K562 (cell line): ENCODE measurements around the gene GTPBP8. TPM values are rescaled to one million over a fixed set of nuclear protein-coding genes. Genes with fewer than 3 reads are reported as not detected.

Source experiments
- ATAC-seq: fragments of 200-7000 bp; cut with Tn5 transposase; 3 replicates; pipeline ENCODE4 v1.9.1; 2020; ENCODE audit warnings: moderate library complexity
- BruUV-seq: library from RNA; stranded (reverse); fragments of 400-500 nt; replicated peaks from 2 replicates; lab custom pipeline; 2021; lab: Mats Ljungman, UMichigan
- CTCF ChIA-PET: fragments of 300-600 bp; formaldehyde crosslinking; extraction: SDS; loops from one replicate; lab custom pipeline; 2021; ENCODE audit warnings: low intra/inter-chr PET ratio; lab: Yijun Ruan, JAX
- POLR2A ChIA-PET: fragments of 300-600, 350-650 bp; sonication (Branson Sonifier 250); formaldehyde crosslinking; extraction: SDS; loops from one replicate; lab custom pipeline; 2021; ENCODE audit warnings: antibody characterized with exemption, inconsistent platforms; lab: Yijun Ruan, JAX
- DNase-seq, 4 experiments: peaks; one replicate each; pipeline versions ENCODE4 v3.0.0 to v3.0.0-alpha.2; 2011 to 2018; ENCODE audit warnings: low spot score in 3 of 4, mixed read lengths in 3 of 4; ENCODE audit errors: extremely low read depth in 1 of 4
- FAIRE-seq: peaks from 2 replicates; lab custom pipeline; 2011; peaks lifted over from hg19 to GRCh38; lab: Jason Lieb, UNC
- H2AFZ ChIP-seq: 2 replicates; pipeline ENCODE4 v1.6.0; 2011; ENCODE audit warnings: low read depth, low read length, control low read depth, inconsistent platforms
- H3K27ac ChIP-seq: fragments of 200-600 bp; 3 replicates; pipeline ENCODE4 v1.8.0; 2011; ENCODE audit warnings: low read depth, mild to moderate bottlenecking, control low read depth, inconsistent platforms, low read length, moderate library complexity, mixed read lengths; ENCODE audit errors: extremely low read depth
- H3K27me3 ChIP-seq, 2 experiments: fragments of 300-600 bp in 1 of 2; 2 replicates in 1 of 2; 3 replicates in 1 of 2; pipeline versions ENCODE4 v1.6.0 to v1.8.0; 2011; ENCODE audit warnings: inconsistent platforms in 2 of 2, low read length in 2 of 2, mild to moderate bottlenecking in 1 of 2, mixed read lengths in 1 of 2, moderate library complexity in 1 of 2; ENCODE audit not compliant: control insufficient read depth in 2 of 2, insufficient read depth in 2 of 2
- H3K36me3 ChIP-seq: fragments of 300-600 bp; 3 replicates; pipeline ENCODE4 v1.8.0; 2011; ENCODE audit warnings: mild to moderate bottlenecking, low read length, inconsistent platforms; ENCODE audit not compliant: control insufficient read depth, insufficient read depth
- H3K4me1 ChIP-seq, 2 experiments: fragments of 200-600 bp in 1 of 2; replicated peaks in 1 of 2; 2 replicates in 1 of 2; 3 replicates in 1 of 2; pipeline versions ENCODE4 v1.5.1 to v1.8.0; 2011; ENCODE audit warnings: inconsistent platforms in 2 of 2, low read length in 2 of 2, mild to moderate bottlenecking in 1 of 2, mixed read lengths in 1 of 2, moderate library complexity in 1 of 2; ENCODE audit not compliant: control insufficient read depth in 2 of 2, insufficient read depth in 2 of 2
- H3K4me2 ChIP-seq: 2 replicates; pipeline ENCODE4 v1.6.1; 2011; ENCODE audit warnings: low read length, control low read depth, inconsistent platforms, mixed read lengths; ENCODE audit not compliant: insufficient read depth
- H3K4me3 ChIP-seq: fragments of 200-600 bp; sonication (generic), shearing (Covaris generic); 2 replicates; pipeline ENCODE4 v1.5.1; 2016; ENCODE audit warnings: control low read depth, inconsistent platforms
- H3K79me2 ChIP-seq: fragments of 200-600 bp; 3 replicates; pipeline ENCODE4 v1.8.0; 2011; ENCODE audit warnings: low read length, inconsistent platforms; ENCODE audit not compliant: control insufficient read depth, insufficient read depth
- H3K9ac ChIP-seq, 2 experiments: 2 replicates each; pipeline versions ENCODE4 v1.6.0 to v1.6.1; 2011; ENCODE audit warnings: low read depth in 2 of 2, low read length in 2 of 2, control low read depth in 1 of 2, inconsistent platforms in 1 of 2, mild to moderate bottlenecking in 1 of 2, mixed read lengths in 1 of 2; ENCODE audit not compliant: insufficient read depth in 1 of 2
- H3K9me1 ChIP-seq: one replicate; pipeline ENCODE4 v1.6.0; 2011; ENCODE audit warnings: inconsistent platforms, mild to moderate bottlenecking, low read length, moderate library complexity; ENCODE audit not compliant: control insufficient read depth, insufficient read depth
- H3K9me3 ChIP-seq: replicated peaks from 2 replicates; pipeline ENCODE4 v1.5.1; 2011; ENCODE audit warnings: low read depth, low read length, inconsistent platforms; ENCODE audit not compliant: control insufficient read depth, insufficient read depth
- H4K20me1 ChIP-seq: replicated peaks from 2 replicates; pipeline ENCODE4 v1.6.1; 2011; ENCODE audit warnings: low read length, inconsistent platforms, mixed read lengths; ENCODE audit not compliant: control insufficient read depth, insufficient read depth
- ARID1B ChIP-seq: fragments of 450-650 bp; IDR thresholded peaks from 2 replicates; pipeline ENCODE4 v1.6.1; 2016; ENCODE audit warnings: antibody characterized with exemption, mild to moderate bottlenecking, inconsistent platforms
- BCOR ChIP-seq: fragments of 450-650 bp; IDR thresholded peaks from 2 replicates; pipeline ENCODE4 v1.6.1; 2016
- CBFA2T2 ChIP-seq: fragments of 450-650 bp; conservative IDR thresholded peaks from 2 replicates; pipeline ENCODE4 v1.6.1; 2017; ENCODE audit warnings: mild to moderate bottlenecking
- CSDE1 ChIP-seq, 2 experiments: fragments of 450-650 bp; IDR thresholded peaks; 2 replicates each; pipeline ENCODE4 v1.6.1; 2016; ENCODE audit warnings: mild to moderate bottlenecking in 1 of 2
- GABPA ChIP-seq: fragments of 200-800 bp; sonication (Bioruptor generic); conservative IDR thresholded peaks from 2 replicates; pipeline ENCODE4 v1.6.1; 2016; ENCODE audit warnings: low read depth, missing genetic modification characterization, missing compliant biosample characterization
- MAFK ChIP-seq: IDR thresholded peaks from 2 replicates; pipeline ENCODE4 v1.6.1; 2011; ENCODE audit warnings: low read length, improper control_type of control experiment
- NCOA4 ChIP-seq: fragments of 450-650 bp; IDR thresholded peaks from 2 replicates; pipeline ENCODE4 v1.6.1; 2018; ENCODE audit warnings: mild to moderate bottlenecking; ENCODE audit not compliant: partially characterized antibody
- PHB ChIP-seq: fragments of 250-450 bp; sonication (Bioruptor Pico); IDR thresholded peaks from 2 replicates; pipeline ENCODE4 v1.5.0; 2021
- PURB ChIP-seq: sonication (generic); formaldehyde crosslinking; IDR thresholded peaks from 2 replicates; pipeline ENCODE4 v1.9.0; 2021; ENCODE audit warnings: low read depth, mild to moderate bottlenecking, missing genetic modification reagents
- TAL1 ChIP-seq: fragments of 450-650 bp; IDR thresholded peaks from 2 replicates; pipeline ENCODE4 v1.6.1; 2016; ENCODE audit warnings: mild to moderate bottlenecking
- TBP ChIP-seq: optimal IDR thresholded peaks from 2 replicates; pipeline ENCODE3; 2011; ENCODE audit warnings: low read depth, low read length, improper control_type of control experiment
- TCF3 ChIP-seq: sonication (generic); formaldehyde crosslinking; IDR thresholded peaks from 2 replicates; pipeline ENCODE4 v1.4.0; 2020; ENCODE audit warnings: mild to moderate bottlenecking, missing genetic modification reagents
- TEAD1 ChIP-seq, 2 experiments: fragments of 450-650 bp in 1 of 2; sonication (generic) in 1 of 2; formaldehyde crosslinking; IDR thresholded peaks; 2 replicates each; pipeline versions ENCODE4 v1.4.0 to v1.8.0; 2020 to 2022; ENCODE audit warnings: mild to moderate bottlenecking in 2 of 2, missing genetic modification reagents in 1 of 2
- ZBTB9 ChIP-seq: fragments of 450-650 bp; formaldehyde crosslinking; IDR thresholded peaks from 2 replicates; pipeline ENCODE4 v1.4.0; 2020; ENCODE audit warnings: mild to moderate bottlenecking, moderate library complexity
- ZNF146 ChIP-seq: IDR thresholded peaks from one replicate; pipeline ENCODE4 v1.6.1; 2018; ENCODE audit warnings: missing compliant biosample characterization; ENCODE audit not compliant: unreplicated experiment
- ZNF586 ChIP-seq: fragments of 450-650 bp; formaldehyde crosslinking; conservative IDR thresholded peaks from 2 replicates; pipeline ENCODE4 v1.4.0; 2020; ENCODE audit warnings: mild to moderate bottlenecking, moderate library complexity
- WGBS: fragments of 100-300 bp; shearing (Covaris generic); methylation state at CpG from one replicate; pipeline ENCODE4 v1.1.6; 2016; ENCODE audit warnings: low coverage, mixed read lengths; ENCODE audit not compliant: insufficient coverage; ENCODE audit errors: missing lambda C conversion rate; 5-methylcytosine and 5-hydroxymethylcytosine counted together
- in situ Hi-C: fragments of 300-500 bp; cut with MboI; formaldehyde crosslinking; loops from 4 replicates; pipeline ENCODE4 v1.15.0; 2018; ENCODE audit warnings: inconsistent platforms, mixed read lengths
- intact Hi-C: fragments of 100-400 bp; cut with micrococcal nuclease; formaldehyde crosslinking; loops from 2 replicates; pipeline ENCODE4 v1.14.2; 2022
- polyA plus RNA-seq, 8 experiments: library from polyadenylated mRNA; depleted of rRNA in 4 of 8; stranded (reverse) in 5 of 8; unstranded in 3 of 8; fragments of >200 nt; fragmentation: Nextera tagmentation in 2 of 8; fragmentation: Illumina TruSeq in 1 of 8; extraction: Ambion mirVana in 2 of 8; extraction: Trizol in 1 of 8; gene quantifications; 2 replicates each; pipeline versions ENCODE4 v1.2.1 to v1.2.3, GENCODE V29; 2011 to 2014; ENCODE audit warnings: inconsistent platforms in 1 of 8, missing spikeins in 1 of 8
- total RNA-seq, 7 experiments: library from RNA; depleted of rRNA in 6 of 7; stranded (reverse); fragments of >200 nt in 6 of 7; fragmentation: Illumina TruSeq in 2 of 7; extraction: Trizol in 2 of 7; gene quantifications; 2 replicates each; pipeline versions ENCODE4 v1.2.1 to v1.2.3, GENCODE V29; 2011 to 2021; ENCODE audit warnings: low replicate concordance in 1 of 7

GTPBP8 gene
- total and polyA plus RNA-seq, 9 of the 15 experiments (the other 6 are each of a cell fraction or from before 2014, with no cell fraction given) = 14.0 to 33.3 (median 20.8) TPM

- no TSS peak for BruUV-seq
- CTCF ChIA-PET = no interaction called here
- in situ Hi-C loops (no loop called here), intact Hi-C loops (no loop called here)
- Histone ChIP-seq H2AFZ (no peak overlapping the region), H3K36me3 (peaks cover 11% of the 10 kb centered on the region; the same call in 2 of the 3 replicates), H3K9me3 (no peaks in the 10 kb centered on the region; the same call in 1 of the 2 replicates), H3K4me1 (peaks cover 0 to 10% of the 10 kb centered on the region in 2 experiments; a peak in 2 of 5 replicates), H3K4me3 (no peak overlapping the region), H3K27ac (no peak overlapping the region), H3K79me2 (peaks cover 28% of the 10 kb centered on the region), H3K9me1 (no peaks in the 10 kb centered on the region), H3K4me2 (no peak overlapping the region), H4K20me1 (no peaks in the 10 kb centered on the region), H3K27me3 (no peaks in the 10 kb centered on the region)
- POLR2A ChIA-PET = no interaction called here
- no peak for ATAC-seq
- no peak for DNase-seq
- WGBS = 70% methylated on average over 2 of the region's 2 CpGs
- TF ChIP-seq BCOR (no peak), CBFA2T2 (no peak), CSDE1 (IDR thresholded peaks at IDR 0.05) (no peak), PHB (CRISPR knock-in tag) (no peak), NCOA4 (no peak), ZNF586 (CRISPR knock-in tag) (no peak), TCF3 (CRISPR knock-in tag) (no peak), TAL1 (no peak), PURB (CRISPR knock-in tag) (no peak), ZBTB9 (no peak), ARID1B (no peak), TBP (no peak), TEAD1 (CRISPR knock-in tag; IDR thresholded peaks at IDR 0.05) (no peak), MAFK (no peak), GABPA (tag) (no peak), ZNF146 (no peak)
- TF ChIP-seq, all 486 proteins: peak for 0
- FAIRE-seq = no peak
- H3K9ac ChIP-seq = no peak overlapping the region
Measured at GRCh38 chr3:113021471-113021870, 30.7 kb downstream of the GTPBP8 start.
